Measurements from ENCODE around the gene DCDC1.

GRCh38 chr11:31127290-31127689 lies 242.2 kb downstream of the DCDC1 start:
- no peak for TF ChIP-seq CTCF (IDR thresholded peaks at IDR 0.05)
- TF ChIP-seq POLR2AphosphoS5 (IDR thresholded peaks at IDR 0.05), result no peak
- TF ChIP-seq POLR2A (IDR thresholded peaks at IDR 0.05), result no peak
- TF ChIP-seq EP300 (IDR thresholded peaks at IDR 0.05; ENCODE audit: low read depth), result no peak
